HuH-7.5 (cell line): ENCODE measurements around the gene KCTD15.
A peak's percentile ranks its signal among the peaks of the same experiment; 100 is the strongest.

Experiments
- DNase-seq: peaks from one replicate; pipeline ENCODE4 v3.0.0; 2011; ENCODE audit warnings: low spot score

Gene KCTD15

DNA sequence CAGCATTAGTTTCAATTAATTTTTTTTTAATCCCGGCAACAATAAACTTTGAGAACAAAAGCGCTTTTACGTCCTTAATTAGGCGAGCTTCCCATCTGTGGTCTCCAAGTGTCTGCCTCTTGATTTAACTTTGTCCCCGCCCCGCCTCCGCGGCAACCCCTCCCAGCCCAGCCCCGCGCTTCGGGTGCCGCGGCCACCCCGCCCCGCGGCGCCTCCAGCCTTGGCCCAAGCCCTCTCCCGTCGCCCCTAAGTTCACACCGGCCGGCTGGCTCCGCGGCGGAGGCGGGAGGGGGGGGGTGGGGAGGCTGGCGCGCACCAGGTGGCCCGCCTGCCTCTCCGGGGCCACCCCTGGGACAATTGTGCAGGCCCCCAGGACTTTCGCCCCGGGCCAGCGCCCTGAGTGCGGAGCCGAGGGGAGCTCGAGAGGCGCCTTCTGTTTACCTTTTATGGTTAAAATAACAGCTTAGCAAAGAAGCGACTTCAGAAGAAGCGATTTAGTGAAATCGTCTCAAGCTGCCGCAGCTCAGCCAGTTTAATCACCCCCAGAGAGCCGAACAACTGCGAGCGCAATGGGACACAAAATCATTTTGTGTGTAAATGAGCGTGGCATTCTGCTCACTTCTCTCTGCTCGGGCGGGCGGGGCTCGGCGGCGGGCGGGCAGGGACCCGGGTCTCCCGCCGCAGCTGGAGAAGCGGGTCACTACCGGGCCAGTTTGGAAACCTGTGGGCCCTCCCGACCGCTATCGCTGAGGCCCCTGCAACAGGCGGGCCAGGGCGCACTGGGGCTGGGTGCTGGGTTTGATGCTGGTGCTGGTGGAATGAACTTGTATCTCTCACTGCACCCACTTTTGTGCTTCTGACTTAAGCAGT is 1.4 kb downstream of the KCTD15 start:
- peak; percentile 59 for DNase-seq

DNA sequence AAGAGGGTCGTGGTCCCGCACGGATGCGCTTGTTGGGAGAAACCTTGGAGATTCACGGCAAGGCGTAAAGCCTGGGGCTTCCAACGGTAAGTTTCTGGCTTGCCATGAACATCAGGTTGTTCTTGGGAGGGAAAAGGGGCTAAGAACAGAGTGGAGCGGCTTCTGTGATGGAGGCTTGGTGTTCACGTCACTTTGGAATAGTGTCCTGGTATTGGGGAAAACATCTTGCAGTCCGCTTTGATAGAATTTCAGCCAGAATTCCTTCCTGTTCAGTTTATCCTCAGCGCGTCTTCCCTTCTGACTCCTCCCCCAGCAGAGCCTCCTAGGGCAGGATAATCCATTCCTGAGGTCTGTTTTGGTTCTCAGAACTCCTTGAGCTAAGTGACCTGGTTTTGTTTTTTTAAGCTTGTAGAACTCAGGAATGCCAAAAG is 2.0 kb downstream of the KCTD15 start:
- DNase-seq: no peak

DNA sequence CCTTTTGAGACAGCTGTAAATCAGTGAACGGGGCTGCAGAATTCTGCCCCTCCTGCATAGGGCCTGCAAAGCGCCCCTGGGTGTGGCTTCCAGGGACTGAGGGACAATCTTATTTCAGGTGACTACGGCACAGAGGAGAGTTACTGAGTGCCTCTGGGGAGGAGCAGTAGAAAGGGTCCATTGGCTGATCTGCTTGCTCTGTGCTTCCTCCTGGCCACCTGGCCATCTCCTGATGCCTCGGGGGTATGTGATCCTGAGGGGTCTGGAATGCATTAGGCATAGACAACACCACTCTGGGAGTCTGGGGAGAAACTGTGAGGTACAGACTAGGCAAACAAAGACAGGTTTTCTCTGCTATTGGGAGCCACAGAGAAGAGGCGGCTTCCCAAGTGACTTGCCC is 2.8 kb downstream of the KCTD15 start:
- no peak for DNase-seq

DNA sequence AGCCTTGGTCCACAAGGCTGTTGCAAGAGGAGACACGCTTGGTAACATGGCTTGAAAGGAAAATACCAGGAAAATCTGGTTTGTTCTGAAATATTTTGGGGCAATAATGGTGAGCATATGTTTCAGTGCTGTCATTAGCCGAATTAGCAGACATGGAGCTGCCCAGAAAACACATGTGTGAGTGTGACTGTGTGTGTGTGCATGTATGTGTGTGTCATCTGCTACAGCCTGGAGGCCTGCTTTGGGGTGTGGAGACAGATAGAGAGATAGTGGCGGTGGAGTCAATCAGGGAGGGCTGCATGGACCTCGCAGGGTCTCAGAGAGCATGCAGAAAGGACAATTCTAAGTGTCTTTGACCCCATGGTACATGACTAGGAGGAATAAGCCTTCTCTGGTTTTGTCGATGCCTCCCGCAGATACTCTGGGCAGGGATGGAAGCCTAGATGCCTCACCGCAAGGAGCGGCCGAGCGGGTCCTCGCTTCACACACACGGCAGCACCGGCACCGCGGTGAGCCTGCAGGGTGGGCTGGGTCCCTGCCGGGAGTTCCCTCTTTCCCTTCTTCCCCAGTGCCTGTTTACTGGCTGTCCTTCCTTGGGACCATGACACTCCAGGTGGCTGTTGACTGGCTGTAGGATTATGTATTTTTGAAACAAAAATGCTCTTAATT is 3.5 kb downstream of the KCTD15 start:
- no peak for DNase-seq

DNA sequence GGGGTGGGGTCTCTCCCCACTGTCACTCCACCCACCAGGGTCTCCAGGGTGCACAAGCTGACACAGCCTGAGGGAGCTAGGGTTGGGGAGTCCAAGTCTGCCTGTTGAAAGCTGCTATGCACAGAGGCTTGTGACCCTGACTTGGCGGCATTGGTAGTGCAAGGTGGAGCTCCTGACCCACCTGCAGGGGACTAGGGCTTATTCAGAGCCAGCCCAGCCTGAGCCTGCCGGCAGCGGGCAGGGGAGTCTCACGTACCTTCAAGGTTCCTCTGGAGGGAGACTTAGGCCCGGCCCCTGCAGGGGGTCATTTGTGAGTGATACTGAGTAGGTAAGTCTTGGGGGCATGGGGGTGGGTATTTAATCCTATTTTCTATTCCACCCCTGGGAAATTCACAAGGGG is 4.7 kb downstream of the KCTD15 start:
- no peak for DNase-seq

DNA sequence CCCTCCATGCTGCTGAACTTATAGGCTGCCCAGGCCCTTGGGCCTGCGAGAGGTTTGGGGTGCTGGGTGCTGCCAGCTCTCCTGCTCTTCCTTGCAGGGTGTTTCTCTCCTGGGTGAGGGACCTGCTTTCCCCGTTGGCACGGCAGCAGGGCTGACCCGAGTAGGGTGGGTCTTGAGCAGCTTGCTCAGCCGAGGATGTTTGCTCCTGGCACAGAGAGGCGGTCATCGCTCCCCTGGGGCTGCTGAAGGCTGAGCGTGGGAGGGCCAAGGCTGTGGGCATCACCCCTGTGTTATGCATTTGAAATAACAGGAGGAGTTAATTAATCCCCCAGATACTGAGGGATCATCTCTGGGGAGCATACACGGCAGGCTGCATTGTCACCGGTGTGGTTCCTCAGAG is 5.3 kb downstream of the KCTD15 start:
- no peak for DNase-seq

DNA sequence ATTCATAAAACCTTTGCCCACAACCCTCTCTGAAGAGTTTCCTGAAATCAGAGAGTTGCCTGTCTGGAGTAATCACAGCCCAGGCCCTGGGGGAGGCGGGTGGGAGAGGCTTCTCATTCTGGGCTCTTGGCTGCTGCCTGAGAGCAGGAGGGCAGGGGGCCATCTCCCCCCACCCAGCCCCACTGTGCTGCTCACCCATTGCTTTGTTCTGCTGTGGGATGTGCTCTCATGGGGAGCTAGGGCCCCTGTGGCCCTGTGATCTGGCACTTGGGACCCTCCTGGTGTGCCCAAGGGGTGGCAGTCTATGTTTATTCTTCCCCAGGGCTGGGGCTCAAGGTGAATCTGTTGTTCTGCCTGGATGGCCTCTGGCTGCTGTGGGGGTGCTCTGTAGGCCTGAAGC is 6.1 kb downstream of the KCTD15 start:
- DNase-seq: no peak

DNA sequence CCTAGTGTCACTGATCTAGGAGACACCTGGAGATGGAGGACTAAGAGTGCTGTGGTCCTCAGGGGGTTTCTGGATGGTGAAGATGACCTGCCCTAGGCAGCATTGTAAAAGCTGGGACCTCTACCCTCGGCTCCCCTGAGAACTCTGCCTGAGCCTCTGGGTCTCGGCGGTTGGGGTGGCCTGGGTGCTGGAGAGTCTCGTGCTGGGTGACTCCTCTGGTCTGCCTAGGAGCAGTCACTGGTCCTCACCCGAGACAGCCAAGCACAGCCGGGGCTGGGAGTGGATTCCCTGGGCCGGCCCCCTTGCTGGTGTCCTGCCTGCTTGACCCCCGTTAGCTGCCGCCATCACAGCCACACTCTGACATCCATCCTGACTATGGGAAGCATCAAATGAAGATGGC is 6.7 kb downstream of the KCTD15 start:
- DNase-seq: no peak

DNA sequence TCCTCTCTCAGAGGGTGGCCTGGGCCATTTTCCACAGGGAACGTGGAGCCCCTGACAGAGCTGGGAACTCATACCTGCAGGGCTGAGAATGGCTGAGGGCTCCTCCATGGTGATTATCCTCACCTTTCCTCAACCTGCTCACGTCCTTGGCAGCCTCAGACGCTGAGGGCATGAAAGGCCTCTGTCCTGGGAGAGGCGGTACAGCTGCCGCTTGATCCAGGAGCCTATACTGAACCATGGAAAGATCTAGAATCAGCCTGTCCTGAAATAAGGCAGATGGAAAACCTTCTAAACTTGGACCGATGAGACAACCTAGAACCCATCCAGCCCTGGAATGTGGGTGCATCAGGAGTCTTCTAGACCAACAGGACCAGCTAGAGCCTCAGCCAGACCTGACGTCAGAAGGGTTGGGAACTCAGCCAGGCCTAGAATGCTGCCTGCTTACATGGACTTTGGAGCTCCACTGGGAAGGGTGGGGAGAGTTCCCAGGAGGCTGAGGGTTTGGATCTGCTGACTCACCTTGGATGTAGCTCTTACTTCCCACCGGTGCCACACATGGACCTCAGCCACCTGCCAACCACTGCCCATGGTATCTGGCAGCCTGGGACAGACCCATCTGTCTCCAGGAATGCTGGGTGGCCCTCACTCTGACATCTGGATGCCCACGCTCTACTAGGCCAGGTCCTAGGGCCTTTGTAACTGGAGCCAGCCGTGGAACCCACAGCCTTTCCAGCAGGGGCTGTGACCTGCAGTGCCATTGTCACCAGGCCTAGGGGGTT is 7.5 kb downstream of the KCTD15 start:
- DNase-seq: peak; percentile 94

DNA sequence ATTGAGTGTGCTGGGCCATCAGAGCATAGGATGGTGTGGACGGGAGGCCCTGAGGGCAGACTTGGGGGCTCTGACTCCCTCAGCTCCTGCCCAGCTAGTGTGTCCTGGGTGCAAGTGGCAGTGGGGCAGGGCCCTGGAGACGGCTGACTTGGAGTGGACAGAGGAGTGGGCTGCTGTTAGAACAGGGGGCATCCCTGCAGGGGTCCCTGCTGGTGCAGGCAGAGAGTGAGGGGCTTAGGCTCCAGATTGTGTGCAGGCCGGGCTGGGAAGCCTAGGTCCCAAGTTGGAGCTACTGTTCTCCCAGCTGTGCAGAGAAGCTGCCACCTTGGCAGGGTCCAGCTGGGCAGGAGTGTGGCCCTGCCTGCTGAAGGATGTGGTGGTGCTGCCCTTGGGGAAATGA is 8.6 kb downstream of the KCTD15 start:
- DNase-seq: no peak

DNA sequence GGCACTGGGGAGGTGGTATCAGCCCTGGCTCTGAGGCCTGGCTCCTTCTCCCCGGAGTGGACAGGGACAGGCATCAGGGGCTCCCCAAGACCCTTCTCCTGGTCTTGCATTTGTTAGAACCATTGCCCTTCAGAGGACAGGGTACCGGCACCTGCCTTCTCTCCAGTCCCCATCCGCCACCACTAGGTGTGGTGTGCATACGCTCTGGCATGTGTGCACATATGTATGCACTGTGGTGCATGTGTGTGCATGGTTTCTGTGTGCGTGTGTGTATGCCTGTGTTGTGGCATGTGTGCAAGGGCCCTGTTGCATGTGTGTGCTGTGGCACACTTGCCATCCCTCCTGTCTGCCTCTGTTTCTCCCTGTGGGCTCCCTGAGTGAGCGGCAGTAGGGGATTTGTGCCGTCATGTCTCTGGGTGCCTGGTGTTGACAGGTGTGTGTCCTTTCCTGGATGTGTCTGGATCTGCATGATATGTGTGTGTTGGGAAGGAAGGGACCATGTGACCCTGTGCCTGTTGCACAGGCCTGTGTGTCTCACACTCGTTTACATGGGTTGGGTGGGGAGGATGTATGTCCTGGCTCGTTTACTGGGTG is 9.3 kb downstream of the KCTD15 start:
- DNase-seq: no peak

DNA sequence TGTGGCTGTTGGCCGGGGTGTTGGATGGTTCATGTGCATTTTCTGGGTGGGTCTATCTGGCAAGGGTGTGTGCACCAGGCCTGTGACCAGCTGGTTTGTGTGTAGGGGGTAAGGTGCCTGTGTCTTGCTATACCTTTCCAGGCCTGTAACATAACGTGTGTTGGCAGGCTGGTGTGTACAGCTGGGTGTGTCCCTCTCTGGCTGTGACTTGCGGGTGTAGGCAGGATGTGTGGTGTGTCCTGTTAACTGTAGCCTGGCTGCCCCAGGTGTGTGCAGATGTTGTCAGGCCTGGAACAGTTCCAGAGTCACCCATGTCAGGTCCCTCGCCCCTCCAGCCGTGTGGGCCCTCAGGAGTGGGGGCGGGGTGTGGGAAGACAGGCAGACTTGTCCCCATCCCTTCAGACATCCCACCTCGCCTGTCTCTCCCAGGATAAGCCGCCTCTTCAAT is 9.8 kb downstream of the KCTD15 start:
- no peak for DNase-seq

DNA sequence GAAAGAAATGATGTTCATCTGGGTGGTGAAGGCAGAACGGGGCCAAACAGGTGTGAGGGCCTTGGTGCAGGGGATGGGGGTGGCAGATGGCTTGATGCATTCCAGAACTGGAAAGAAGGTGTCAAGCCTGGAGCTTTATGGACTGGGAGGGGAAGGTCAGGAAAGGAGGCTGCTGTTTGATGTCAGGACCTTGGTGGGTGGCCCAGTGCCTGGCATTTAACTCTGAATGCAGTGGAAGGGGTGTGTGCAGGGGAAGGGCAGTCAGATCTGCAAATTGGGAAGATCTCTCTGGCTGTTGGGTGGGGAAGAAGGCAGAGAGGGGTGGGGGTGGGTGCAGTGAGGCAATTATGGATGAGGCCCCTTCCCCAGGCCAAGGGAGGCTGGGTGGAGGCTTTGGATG is 11.7 kb downstream of the KCTD15 start:
- DNase-seq: no peak

DNA sequence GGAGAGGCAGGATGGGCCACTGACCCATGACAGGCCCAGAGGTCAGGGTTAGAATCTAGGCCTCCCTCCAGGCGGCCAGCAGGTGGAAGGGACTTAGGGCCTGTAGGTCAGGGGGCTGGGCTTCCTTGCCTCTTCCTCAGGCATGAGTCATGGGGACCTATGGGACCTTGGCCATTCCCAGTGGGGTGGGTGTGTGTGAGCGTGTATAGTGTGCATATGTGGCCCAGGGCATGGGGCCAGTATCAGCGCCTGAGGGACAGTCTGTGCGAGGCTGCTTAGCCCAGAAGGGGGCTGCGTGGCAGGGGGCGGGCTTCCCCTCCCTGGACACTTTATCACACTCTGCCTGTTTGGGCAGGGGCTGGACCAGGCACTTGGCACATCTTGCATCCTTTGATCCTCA is 13.3 kb downstream of the KCTD15 start:
- no peak for DNase-seq

DNA sequence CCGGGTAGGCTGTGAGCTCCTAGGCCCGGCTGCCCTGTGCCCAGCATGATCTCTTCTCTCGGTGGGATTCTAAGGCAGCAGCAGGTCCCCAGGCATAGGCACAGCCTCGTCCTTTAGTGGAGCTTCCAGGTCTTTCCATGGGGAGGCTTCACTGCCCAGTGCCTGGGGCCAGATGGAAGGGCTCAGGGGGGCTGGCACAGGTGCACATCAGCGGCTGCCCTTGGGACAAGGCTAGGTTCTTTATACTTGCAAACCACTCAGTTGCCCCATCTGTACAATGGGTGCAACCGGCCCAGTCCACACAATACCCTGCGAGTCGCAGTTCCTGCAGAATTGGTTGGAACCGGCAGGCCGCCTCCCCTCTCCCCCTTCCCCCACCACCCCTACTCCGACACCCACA is 14.2 kb downstream of the KCTD15 start:
- DNase-seq: no peak

DNA sequence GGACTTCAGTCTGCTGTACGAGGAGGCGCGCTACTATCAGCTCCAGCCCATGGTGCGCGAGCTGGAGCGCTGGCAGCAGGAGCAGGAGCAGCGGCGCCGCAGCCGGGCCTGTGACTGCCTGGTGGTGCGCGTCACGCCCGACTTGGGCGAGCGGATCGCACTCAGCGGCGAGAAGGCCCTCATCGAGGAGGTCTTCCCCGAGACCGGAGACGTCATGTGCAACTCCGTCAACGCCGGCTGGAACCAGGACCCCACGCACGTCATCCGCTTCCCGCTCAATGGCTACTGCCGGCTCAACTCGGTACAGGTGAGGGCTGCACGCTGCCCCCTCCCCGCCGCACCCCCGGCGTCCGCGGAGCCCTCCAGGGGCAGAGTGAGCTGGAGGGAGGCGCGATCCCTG is 14.6 kb downstream of the KCTD15 start:
- no peak for DNase-seq

DNA sequence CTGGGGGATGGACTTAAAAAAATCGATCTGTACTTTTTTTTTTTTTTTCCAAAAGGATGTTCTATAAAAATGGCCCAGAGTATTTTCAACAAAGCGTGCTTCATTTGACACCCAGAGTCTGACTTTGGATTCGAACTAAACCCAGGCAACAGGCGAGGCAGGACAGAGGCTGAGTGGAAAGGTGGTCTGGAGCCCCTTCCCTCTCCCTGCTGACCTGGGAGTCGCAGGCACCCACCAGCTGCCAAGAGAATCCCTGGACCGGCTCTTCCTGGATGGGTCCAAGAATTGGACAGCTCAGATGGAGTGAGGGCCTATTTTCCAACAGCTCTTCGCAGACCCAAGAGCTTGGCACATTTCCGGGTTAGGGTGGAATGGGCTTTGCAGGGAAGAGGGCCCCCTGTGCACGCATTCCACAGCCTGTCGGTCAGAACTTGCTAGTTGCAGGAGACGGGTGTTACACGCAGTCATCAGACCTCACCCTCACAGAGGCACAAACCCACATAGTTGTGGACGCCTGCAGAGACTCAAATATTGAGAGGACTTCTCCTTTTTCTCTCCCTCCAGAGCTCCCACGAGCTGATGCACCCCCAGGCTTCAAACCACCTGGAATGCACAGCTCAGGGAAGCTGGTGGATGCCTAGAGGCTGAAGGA is 15.2 kb downstream of the KCTD15 start:
- no peak for DNase-seq

DNA sequence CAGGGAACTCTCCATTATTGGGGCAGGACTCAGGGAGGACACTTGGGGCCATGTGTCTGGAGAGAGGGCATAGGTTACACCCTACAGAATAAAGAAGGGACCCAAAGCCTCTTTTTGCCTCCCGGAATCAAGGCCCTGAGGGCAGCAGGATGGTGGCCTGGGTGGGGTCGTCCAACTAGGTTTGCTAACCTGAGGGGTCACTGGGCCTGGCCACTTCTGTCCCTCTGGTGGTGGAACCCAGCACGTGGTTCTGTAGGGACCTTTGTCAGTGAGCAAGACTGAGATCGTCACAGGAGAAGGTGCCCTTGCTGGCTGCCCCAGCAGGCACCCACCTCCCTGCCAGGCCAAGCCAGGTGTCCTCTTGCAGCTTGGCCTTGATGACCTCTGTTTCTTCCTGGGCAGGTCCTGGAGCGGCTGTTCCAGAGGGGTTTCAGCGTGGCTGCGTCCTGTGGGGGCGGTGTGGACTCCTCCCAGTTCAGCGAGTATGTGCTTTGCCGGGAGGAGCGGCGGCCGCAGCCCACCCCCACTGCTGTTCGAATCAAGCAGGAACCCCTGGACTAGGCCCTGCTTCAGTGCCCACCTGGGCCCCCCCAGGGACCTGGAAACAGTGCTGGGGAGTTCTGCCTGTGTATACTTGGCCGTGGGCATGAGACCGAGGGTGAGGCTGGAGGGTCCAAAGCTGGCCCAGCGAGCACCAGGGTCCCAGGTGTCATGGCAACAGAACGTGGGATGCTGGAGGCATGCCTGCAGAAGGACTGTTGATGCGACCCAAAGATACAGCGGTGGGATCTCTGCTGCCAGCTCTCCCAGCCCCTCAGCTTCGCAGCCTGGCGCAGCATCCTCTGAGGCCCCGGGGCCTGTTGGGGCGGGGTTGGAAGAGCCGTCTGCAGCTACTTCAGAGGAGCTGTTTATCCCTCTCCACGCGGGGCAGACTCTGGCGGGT is 16.0 kb downstream of the KCTD15 start:
- DNase-seq: no peak

DNA sequence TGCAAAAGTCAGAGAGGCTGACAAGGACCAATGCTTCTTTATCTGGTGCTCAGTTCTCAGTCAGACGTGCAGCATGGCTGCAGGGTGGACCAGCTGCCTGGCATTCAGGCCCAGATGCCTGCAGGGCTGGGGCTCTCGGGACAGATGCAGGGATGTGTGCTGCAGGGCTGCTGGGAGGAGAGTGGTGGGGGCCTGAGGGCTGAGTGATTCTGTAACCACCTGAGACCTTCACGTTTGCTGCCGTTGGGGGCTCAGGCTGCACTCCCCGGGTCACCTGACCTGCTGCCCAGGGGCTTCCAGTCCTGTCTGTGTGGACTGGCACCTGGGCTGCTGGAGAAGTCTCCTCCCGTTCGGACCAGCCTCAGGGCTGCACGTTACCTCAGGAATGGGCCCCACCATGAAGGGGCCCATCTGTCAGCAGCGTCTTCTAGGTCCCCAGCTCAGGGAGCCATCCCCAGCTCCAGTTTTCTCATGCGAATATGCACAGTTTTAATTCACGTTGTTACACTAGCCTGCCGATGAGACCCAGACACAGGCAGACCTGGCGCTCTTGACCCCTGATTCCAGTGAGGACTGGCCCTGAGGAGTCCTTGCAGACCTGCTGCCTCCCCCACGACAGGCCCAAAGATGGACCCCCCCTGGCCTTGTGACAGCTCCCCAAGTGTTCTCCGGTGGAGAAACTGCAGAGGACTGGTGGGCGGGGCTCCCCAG is 16.9 kb downstream of the KCTD15 start:
- no peak for DNase-seq
